ENCODE data around the gene SFTPD.
"Not testable (repeated sequence)": the region's sequence is repeated elsewhere in the genome, so short reads cannot be mapped to it uniquely, and the experiment has no call there.

Gene SFTPD

GRCh38 chr10:79948976-79949722, at the start of gene SFTPD:
Gene SFTPD, minus strand, starts transcription at chr10:79949105. Its CDS starts 2,446 bp downstream, at chr10:79946659.
- peak; percentile 72 to 80 for DNase-seq

- no peak for DNase-seq
Measured at GRCh38 chr10:79995979-79996634, 47.2 kb upstream of the SFTPD start.

- DNase-seq: no peak
Measured at GRCh38 chr10:79994556-79994955, 45.7 kb upstream of the SFTPD start.

GRCh38 chr10:79988199-79988598, 39.3 kb upstream of the SFTPD start:
- DNase-seq: not testable (repeated sequence)

- DNase-seq: not testable (repeated sequence)
Measured at GRCh38 chr10:79986661-79987060, 37.8 kb upstream of the SFTPD start.

GRCh38 chr10:79985481-79986072, 36.7 kb upstream of the SFTPD start:
- no peak for DNase-seq

GRCh38 chr10:79984851-79985250, 35.9 kb upstream of the SFTPD start:
- no peak for DNase-seq

- DNase-seq: no peak
Measured at GRCh38 chr10:79983286-79983909, 34.5 kb upstream of the SFTPD start.

- DNase-seq: no peak
Measured at GRCh38 chr10:79982861-79983260, 34.0 kb upstream of the SFTPD start.

- no peak for DNase-seq
Measured at GRCh38 chr10:79982362-79982800, 33.5 kb upstream of the SFTPD start.

- no peak for DNase-seq
Measured at GRCh38 chr10:79981450-79982361, 32.8 kb upstream of the SFTPD start.

- no peak for DNase-seq
Measured at GRCh38 chr10:79980711-79981110, 31.8 kb upstream of the SFTPD start.

GRCh38 chr10:79979976-79980687, 31.2 kb upstream of the SFTPD start:
- no peak for DNase-seq

GRCh38 chr10:79979310-79979975, 30.5 kb upstream of the SFTPD start:
- DNase-seq: no peak

- no peak for DNase-seq
Measured at GRCh38 chr10:79976999-79977398, 28.1 kb upstream of the SFTPD start.

GRCh38 chr10:79970062-79970461, 21.2 kb upstream of the SFTPD start:
- no peak for DNase-seq

- DNase-seq: no peak
Measured at GRCh38 chr10:79947787-79948424, 999 bp downstream of the SFTPD start.

GRCh38 chr10:79947083-79947415, 1.9 kb downstream of the SFTPD start:
- no peak for DNase-seq

- DNase-seq: no peak
Measured at GRCh38 chr10:79946271-79947082, 2.4 kb downstream of the SFTPD start.

All from AML-193 (cell line).